HG03558 (cell line): ENCODE results near the gene TAOK1.
"Not testable (repeated sequence)": the region's sequence is repeated elsewhere in the genome, so short reads cannot be mapped to it uniquely, and the experiment has no call there.

ENCODE experiments used
- ATAC-seq: cut with Tn5 transposase; IDR thresholded peaks from one replicate; pipeline ENCODE4 v1.9.1; 2021; ENCODE audit warnings: moderate number of reproducible peaks; ENCODE audit not compliant: unreplicated experiment; ENCODE audit errors: extremely low read depth

Gene TAOK1

DNA sequence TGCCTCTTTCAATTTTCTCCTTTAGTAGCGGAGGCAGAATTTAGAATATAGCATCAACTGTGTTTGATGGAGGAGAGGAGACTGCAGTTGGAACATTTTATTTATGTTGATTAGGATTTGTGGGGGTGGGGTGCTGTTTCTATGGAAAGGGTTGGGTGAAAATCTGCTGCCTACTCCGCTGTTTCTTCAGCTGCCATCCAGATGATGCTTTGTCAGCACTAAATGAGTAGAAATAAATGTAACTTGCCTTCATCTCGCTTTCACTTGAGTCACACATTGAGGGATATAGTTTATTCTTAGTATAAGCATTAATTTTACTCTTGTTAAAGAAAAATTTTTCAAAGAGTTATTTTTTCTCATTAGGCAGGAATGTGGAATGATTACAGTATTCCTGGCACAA lies 134.5 kb downstream of the TAOK1 start:
- ATAC-seq, result no peak

GRCh38 chr17:29526322-29526721 lies 136.2 kb downstream of the TAOK1 start:
- ATAC-seq, result no peak

DNA sequence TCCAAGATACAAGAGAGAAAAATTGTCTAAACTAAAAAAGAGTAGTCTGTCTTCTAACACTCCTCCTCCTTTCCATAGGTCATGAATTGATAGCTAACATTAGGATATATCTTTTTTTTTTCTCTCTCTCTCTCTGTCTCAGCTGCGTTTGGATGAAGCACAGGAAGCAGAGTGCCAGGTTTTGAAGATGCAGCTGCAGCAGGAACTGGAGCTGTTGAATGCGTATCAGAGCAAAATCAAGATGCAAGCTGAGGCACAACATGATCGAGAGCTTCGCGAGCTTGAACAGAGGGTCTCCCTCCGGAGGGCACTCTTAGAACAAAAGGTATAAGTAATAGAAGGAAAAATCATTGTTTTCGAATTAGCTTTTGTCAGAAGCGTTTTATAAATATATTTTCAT lies 143.8 kb downstream of the TAOK1 start:
- ATAC-seq, result no peak

DNA sequence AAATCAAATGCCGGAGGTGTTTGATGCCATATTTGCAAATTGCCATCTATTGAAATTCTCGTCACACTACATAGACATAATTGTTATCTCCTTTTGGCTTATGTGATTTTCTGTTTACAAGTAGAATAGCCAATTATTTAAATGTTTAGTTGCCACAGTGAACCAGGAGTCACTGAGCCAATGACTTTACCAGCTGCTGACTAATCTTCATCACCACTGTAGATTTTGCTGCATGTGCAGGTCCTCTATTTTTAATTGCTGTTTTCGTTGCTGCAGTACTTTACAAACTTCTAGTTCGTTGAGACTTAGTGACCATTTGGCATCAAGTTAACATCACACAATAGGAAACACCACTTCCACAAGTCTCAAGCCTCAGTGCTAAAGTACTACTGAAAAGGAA lies 153.9 kb downstream of the TAOK1 start:
- no peak for ATAC-seq

GRCh38 chr17:29546085-29546484 lies 155.9 kb downstream of the TAOK1 start:
- ATAC-seq, result no peak

GRCh38 chr17:29546830-29547229 lies 156.7 kb downstream of the TAOK1 start:
- ATAC-seq, result no peak

DNA sequence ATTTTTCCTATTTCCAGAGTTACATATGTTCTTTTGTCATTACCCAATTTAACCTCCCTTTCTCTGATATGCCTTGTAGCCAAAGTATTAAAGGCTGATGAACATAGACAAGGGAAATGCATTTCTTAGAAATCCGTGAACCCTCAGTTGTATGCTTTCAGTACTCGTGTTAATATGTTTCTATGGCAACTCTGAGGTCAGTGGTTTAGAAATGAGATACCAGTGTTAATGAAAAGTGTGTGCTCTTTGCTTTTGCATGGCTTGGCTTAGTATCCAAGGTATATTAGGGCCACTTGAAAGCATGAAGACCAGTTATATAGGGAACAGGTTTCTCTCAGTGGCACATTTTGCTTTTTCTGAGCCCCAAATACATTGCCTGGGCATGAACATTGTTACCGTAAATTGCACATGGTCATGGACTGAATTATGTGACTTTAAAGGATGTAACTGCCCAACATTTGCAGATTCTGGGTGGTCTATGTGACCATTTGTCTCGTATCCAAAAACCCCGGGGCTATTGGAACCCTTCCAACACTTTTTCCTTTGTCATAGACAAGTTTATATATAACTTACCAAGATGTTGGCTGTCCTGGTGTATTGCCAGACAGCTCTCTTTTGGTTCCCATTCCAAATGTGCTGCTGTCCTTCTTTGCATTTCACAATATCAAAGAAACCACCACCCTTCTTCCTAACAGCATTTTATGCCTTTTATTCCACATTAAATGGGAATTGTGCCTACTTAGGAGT lies 159.2 kb downstream of the TAOK1 start:
- no peak for ATAC-seq

DNA sequence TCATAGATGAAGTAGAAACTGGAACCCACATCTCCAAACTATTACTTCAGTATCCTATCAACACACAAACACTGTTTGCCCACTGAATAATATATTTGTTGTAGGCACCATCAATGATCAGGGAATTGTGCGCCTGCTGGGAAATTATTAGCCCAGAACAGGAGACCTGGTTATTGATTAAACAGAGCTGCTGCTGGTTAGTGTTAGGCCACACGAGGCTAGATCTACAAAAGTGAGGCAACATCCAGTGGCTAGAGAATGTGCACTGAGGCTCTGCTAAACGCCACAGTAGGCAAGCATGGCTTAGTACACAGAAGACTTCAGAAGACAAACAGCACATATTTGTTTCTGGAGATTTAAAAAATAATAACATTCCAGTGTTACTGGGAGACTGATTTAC lies 165.7 kb downstream of the TAOK1 start:
- ATAC-seq, result no peak

DNA sequence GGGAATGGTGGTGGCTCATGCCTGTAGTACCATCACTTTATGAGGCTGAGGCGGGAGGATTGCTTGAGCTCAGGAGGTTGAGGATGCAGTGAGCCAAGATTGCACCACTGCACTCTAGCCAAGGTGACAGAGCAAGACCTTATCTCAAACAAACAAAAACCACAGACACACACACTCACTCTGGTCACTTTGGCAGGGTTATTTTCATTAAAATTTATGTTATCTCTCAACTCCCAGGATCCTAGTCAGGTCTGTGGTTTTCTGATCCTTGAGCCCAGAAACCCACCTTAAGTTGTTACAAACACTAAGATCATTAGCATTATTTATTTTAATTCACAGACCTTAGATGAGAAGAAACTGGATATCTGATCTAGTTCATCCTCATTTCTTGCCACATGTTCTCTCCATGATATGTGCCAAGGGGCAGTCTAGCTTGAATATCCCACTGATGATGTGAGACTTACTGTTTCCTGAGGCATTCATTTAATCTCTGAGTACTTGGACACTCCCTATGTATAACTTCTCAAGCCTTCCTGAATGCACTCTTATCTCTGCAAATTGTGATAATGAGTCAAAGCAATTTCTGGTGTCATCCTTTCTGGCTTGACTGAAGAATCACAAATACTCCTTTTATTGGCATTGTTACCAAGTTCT lies 167.0 kb downstream of the TAOK1 start:
- ATAC-seq, result no peak

- no peak for ATAC-seq
Observed at GRCh38 chr17:29557739-29558116, 167.6 kb downstream of the TAOK1 start.

DNA sequence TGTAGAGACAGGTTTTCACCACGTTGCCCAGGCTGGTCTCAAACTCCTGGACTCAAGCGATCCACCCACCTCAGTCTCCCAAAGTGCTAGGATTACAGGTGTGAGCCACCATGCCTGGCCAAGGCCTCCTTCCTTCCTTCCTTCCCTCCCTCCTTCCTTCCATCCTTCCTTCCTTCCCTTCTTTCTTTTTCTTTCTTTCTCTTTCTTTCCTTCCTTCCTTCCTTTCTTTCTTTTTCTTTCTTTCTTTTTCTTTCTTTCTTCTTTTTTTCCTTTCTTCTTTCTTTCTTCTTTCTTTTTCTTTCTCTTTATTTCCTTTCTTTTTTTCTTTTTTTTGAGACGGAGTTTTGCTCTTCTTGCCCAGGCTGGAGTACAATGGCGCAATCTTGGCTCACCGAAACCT lies 168.0 kb downstream of the TAOK1 start:
- not testable (repeated sequence) for ATAC-seq

- ATAC-seq, result no peak
Observed at GRCh38 chr17:29559640-29560039, 169.5 kb downstream of the TAOK1 start.

DNA sequence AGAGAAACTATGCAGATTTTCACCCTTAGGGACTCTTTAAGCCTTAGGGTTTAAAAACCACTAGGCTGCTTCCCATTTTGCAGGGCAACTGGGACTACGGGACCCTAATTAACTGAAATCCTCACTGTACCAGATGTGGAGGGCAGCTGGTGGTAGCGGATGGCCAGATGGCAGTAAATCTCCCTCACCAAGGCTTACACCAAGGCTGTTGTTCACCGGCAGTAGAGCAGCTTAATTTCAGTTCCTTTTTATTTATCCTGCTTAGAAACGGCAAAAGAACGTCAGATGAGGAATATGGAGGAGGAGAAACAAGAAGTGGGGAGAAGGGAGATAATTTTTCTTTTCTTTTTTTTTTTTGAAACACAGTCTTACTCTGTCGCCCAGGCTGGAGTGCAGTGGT lies 170.2 kb downstream of the TAOK1 start:
- no peak for ATAC-seq

- ATAC-seq, result no peak
Observed at GRCh38 chr17:29561554-29562517, 171.7 kb downstream of the TAOK1 start.

DNA sequence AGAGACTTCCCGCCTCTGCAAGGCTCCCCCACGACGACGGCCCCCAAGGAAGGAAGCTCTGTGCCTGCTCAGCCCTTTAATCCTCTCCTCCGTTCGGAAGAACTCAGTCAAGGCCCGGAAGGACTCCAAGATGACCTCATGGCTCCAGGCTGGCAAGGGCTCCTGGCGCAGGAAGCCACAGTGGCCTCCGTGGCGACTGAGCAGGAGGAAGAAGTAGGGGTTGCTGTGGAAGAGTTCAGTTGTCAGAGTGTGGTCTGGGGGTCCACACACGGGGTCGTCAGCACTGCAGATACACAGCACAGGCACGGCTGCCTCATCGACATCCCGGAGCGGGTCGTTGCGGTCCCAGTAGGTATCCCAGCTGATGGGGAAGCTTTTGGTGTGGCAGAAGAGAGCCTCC lies 172.5 kb downstream of the TAOK1 start:
- no peak for ATAC-seq

DNA sequence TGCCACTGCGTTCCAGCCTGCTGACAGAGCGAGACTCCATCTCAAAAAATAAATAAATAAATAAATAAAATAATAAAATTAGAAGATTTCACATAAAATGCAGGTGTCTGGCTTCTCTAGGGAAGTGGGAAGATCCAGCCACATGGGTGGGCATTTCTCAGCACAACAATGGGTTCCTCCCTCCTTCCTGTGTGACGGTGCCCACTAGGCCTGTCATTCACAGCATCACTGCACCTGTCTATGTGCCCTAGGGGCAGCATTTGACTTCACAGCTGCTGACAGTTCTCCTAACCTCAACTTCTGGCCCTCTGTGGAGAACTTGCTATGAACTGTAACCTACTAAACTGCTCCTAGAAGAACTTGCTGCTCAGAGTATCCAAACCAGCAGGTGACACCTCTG lies 173.7 kb downstream of the TAOK1 start:
- ATAC-seq, result no peak

DNA sequence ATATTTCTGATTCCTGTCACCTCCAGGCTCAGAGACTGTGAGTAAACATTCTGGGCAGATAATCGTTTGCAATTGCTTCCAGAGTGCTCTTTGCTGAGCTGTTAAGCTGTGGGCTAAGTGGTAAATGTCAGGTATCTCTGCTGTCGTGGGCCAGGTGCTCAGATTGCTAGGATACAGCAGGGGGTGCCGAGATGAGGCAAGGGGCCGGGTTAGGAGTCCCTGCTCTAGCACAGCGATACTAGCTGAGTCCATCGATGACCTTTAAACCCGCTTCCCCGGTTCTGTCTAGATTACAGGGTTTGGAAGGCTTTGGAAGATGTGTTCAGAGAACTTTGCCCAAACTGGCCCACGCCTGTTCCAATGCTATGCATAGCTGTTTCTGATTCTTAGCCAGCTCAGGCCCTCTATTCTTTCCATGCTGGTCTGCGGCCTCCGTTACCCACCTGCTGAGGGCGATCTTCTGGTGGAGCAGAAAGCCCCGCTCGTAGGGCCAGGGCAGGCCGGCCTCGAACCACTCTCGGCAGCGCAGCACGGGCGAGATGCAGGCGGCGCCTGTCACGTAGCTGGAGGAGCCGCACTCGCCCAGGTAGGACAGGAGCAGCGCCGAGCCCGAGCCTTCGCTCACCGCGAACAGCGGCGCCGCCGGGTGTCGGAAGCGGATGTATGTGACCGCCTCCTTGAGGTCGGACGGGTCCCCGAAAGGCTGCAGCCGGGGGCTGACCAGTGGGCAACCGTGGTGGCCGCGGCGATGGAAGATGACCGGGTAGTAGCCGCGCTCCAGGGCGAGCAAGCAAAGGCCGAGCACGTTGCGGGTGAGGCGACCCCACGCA lies 175.7 kb downstream of the TAOK1 start:
- ATAC-seq, result no peak

DNA sequence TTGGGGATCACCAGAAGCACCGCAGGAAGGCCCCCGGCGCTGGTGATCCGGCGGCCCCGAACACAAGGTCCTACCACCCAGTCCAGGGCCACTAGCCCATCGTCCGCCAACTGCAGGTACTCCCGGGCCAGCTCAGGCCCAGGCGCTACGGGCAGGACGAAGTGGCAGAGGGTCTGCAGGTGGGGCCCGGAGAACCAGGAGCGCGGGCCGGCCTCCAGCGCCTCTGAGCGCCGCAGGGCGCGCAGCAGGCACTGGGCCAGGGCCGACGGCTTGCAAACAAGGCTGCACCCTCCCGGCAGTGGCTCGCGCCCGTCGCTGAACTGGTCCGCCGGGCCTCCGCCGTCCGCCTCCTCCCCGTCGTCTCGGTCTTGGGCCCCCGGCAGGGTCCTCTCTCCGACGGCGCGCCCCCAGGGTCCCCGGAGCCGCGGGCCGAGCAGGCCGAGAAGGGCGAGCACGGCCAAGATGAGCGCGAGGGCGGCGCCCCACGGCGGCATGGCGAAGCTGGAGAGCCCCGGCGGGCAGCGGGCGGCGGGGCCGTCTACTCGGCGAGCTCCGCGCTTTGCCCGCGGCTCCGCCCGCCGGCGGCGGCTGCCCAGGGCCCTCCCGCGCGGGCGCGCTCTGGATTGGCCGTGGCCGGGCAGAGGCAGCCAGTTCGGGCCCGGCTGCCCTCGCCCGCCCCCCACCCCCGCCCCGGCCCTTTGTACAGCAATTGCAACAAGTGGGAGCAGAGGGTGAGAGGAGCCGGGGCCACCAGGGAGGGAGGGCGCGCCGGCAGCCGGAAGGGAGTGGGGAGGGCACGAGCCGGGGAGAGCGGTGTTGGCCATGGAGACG lies 176.5 kb downstream of the TAOK1 start, which contains the start of gene ABHD15:
Gene ABHD15, minus strand, starts transcription at position 565 of the 831 bp plus-strand sequence. Its CDS starts 71 bp downstream, at position 494.
- ATAC-seq, result no peak

- no peak for ATAC-seq
Observed at GRCh38 chr17:29567304-29567553, 177.1 kb downstream of the TAOK1 start.
